ENCODE measurements around the gene SLC41A3.
A peak's percentile ranks its signal among the peaks of the same experiment; 100 is the strongest.

The SLC41A3 gene

GRCh38 chr3:126102011-126102410 is 18.1 kb upstream of the SLC41A3 start:
- Histone ChIP-seq H3K4me2 (ENCODE audit: low read depth, low read length, poor library complexity, severe bottlenecking) (no peak overlapping the region), H3K27me3 (ENCODE audit: insufficient read depth, low read length, poor library complexity, severe bottlenecking) (no peaks in the 10 kb centered on the region), H3K4me1 (ENCODE audit: insufficient read depth, low read length, poor library complexity, severe bottlenecking) (no peaks in the 10 kb centered on the region), H3K4me3 (ENCODE audit: low read length, poor library complexity, severe bottlenecking) (no peak overlapping the region), H2AFZ (ENCODE audit: low read length) (no peak overlapping the region), H3K9me2 (replicated peaks; ENCODE audit: low read depth, low read length) (no peaks in the 10 kb centered on the region), H3K9ac (ENCODE audit: low read depth, low read length, poor library complexity, severe bottlenecking) (no peak overlapping the region), H3K36me3 (ENCODE audit: insufficient read depth, low read length) (no peaks in the 10 kb centered on the region), H4K20me1 (ENCODE audit: insufficient read depth, low read length, poor library complexity, severe bottlenecking) (no peaks in the 10 kb centered on the region), H3K9me3 (ENCODE audit: insufficient read depth, low read depth, low read length) (no peaks in the 10 kb centered on the region; the same call in 1 of the 2 replicates), H3F3A (ENCODE audit: low read depth) (no peaks in the 10 kb centered on the region), H3K79me2 (ENCODE audit: insufficient read depth, low read length) (no peaks in the 10 kb centered on the region)
- TF ChIP-seq EZH2phosphoT487 (IDR thresholded peaks at IDR 0.05; ENCODE audit: borderline replicate concordance) (no peak), CTCF (conservative IDR thresholded peaks at IDR 0.05; ENCODE audit: low read length) (no peak)

DNA sequence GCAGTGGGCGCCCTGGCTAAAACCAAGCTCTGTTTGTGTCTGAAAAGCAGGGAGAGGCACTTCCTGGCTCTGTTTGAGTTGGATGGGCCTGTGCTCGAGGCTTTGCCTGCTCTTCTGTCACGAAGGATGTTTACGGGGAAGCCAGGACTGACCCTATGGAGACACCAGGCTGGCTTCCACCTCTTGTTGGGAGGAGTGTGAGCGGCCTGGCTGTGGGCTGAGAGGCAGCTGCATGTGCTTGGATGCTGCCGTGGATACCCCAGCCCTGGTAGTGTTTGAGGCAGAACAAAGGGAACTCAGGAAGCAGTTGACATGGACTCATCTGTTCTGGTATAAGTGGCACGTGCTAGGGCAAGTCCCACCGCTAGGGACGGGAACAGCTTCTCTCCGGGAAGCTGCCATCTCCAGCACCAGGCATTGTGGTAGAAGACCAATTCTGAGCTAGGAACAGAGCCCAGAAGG is 17.6 kb upstream of the SLC41A3 start:
- Histone ChIP-seq H3K79me2 (ENCODE audit: insufficient read depth, low read length) (no peaks in the 10 kb centered on the region), H3K4me2 (ENCODE audit: low read depth, low read length, poor library complexity, severe bottlenecking) (no peak overlapping the region), H3K36me3 (ENCODE audit: insufficient read depth, low read length) (no peaks in the 10 kb centered on the region), H3K27me3 (ENCODE audit: insufficient read depth, low read length, poor library complexity, severe bottlenecking) (no peaks in the 10 kb centered on the region), H3K9me3 (ENCODE audit: insufficient read depth, low read depth, low read length) (no peaks in the 10 kb centered on the region; the same call in 1 of the 2 replicates), H3K9ac (ENCODE audit: low read depth, low read length, poor library complexity, severe bottlenecking) (no peak overlapping the region), H4K20me1 (ENCODE audit: insufficient read depth, low read length, poor library complexity, severe bottlenecking) (no peaks in the 10 kb centered on the region), H3K4me1 (ENCODE audit: insufficient read depth, low read length, poor library complexity, severe bottlenecking) (no peaks in the 10 kb centered on the region), H3F3A (ENCODE audit: low read depth) (no peaks in the 10 kb centered on the region), H3K4me3 (ENCODE audit: low read length, poor library complexity, severe bottlenecking) (no peak overlapping the region), H3K9me2 (replicated peaks; ENCODE audit: low read depth, low read length) (no peaks in the 10 kb centered on the region), H2AFZ (ENCODE audit: low read length) (peak overlapping the region; percentile 46; the same call in 1 of the 2 replicates)
- TF ChIP-seq CTCF (conservative IDR thresholded peaks at IDR 0.05; ENCODE audit: low read length) = no peak
- TF ChIP-seq EZH2phosphoT487 (IDR thresholded peaks at IDR 0.05; ENCODE audit: borderline replicate concordance) = no peak

GRCh38 chr3:126100634-126101301 is 16.8 kb upstream of the SLC41A3 start:
- no peak overlapping the region for H3K4me3 ChIP-seq (ENCODE audit: low read length, poor library complexity, severe bottlenecking)
- no peaks in the 10 kb centered on the region for H4K20me1 ChIP-seq (ENCODE audit: insufficient read depth, low read length, poor library complexity, severe bottlenecking)
- 0 out of 2 replicates have a peak overlapping the region, but pooled peaks have one; percentile 46 for H2AFZ ChIP-seq (ENCODE audit: low read length)
- peaks cover 4% of the 10 kb centered on the region; the same call in 1 of the 2 replicates for H3K9me3 ChIP-seq (ENCODE audit: insufficient read depth, low read depth, low read length)
- no peak overlapping the region for H3K9ac ChIP-seq (ENCODE audit: low read depth, low read length, poor library complexity, severe bottlenecking)
- H3K79me2 ChIP-seq (ENCODE audit: insufficient read depth, low read length) = no peaks in the 10 kb centered on the region
- no peak for TF ChIP-seq CTCF (conservative IDR thresholded peaks at IDR 0.05; ENCODE audit: low read length)
- no peak for TF ChIP-seq EZH2phosphoT487 (IDR thresholded peaks at IDR 0.05; ENCODE audit: borderline replicate concordance)
- no peaks in the 10 kb centered on the region for H3K36me3 ChIP-seq (ENCODE audit: insufficient read depth, low read length)
- H3K9me2 ChIP-seq (replicated peaks; ENCODE audit: low read depth, low read length) = no peaks in the 10 kb centered on the region
- no peak overlapping the region for H3K4me2 ChIP-seq (ENCODE audit: low read depth, low read length, poor library complexity, severe bottlenecking)
- H3K27me3 ChIP-seq (ENCODE audit: insufficient read depth, low read length, poor library complexity, severe bottlenecking) = no peaks in the 10 kb centered on the region
- H3F3A ChIP-seq (ENCODE audit: low read depth) = no peaks in the 10 kb centered on the region
- no peaks in the 10 kb centered on the region for H3K4me1 ChIP-seq (ENCODE audit: insufficient read depth, low read length, poor library complexity, severe bottlenecking)

Data from Loucy (cell line).